ENCODE data around the gene ICAM2.

GRCh38 chr17:63991611-63992010 is 28.8 kb downstream of the ICAM2 start:
- TF ChIP-seq, protein P1, sequence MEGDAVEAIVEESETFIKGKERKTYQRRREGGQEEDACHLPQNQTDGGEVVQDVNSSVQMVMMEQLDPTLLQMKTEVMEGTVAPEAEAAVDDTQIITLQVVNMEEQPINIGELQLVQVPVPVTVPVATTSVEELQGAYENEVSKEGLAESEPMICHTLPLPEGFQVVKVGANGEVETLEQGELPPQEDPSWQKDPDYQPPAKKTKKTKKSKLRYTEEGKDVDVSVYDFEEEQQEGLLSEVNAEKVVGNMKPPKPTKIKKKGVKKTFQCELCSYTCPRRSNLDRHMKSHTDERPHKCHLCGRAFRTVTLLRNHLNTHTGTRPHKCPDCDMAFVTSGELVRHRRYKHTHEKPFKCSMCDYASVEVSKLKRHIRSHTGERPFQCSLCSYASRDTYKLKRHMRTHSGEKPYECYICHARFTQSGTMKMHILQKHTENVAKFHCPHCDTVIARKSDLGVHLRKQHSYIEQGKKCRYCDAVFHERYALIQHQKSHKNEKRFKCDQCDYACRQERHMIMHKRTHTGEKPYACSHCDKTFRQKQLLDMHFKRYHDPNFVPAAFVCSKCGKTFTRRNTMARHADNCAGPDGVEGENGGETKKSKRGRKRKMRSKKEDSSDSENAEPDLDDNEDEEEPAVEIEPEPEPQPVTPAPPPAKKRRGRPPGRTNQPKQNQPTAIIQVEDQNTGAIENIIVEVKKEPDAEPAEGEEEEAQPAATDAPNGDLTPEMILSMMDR (IDR thresholded peaks at IDR 0.05; ENCODE audit: insufficient read depth, low read depth, low read length), result no peak
- TF ChIP-seq EZH2 (IDR thresholded peaks at IDR 0.05; ENCODE audit: insufficient read depth, low read length), result no peak
